KMS-11 (cell line): ENCODE data around the gene SYT17.

Source experiments
- H2AFZ ChIP-seq: fragments of 200-600 bp; sonication (generic); 2 replicates; pipeline ENCODE4 v1.6.1; 2016; ENCODE audit warnings: antibody characterized with exemption, mixed run types, low read depth
- H3K27ac ChIP-seq: fragments of 200-600 bp; sonication (generic); 2 replicates; pipeline ENCODE4 v1.6.1; 2016; ENCODE audit warnings: mild to moderate bottlenecking, mixed run types
- H3K27me3 ChIP-seq: fragments of 200-600 bp; sonication (generic); 2 replicates; pipeline ENCODE4 v1.6.1; 2017; ENCODE audit warnings: mild to moderate bottlenecking, low read depth, mixed run types, moderate library complexity; ENCODE audit not compliant: insufficient read depth
- H3K36me3 ChIP-seq: fragments of 200-600 bp; sonication (generic); 2 replicates; pipeline ENCODE4 v1.6.1; 2017; ENCODE audit warnings: mild to moderate bottlenecking, mixed run types; ENCODE audit not compliant: insufficient read depth
- H3K4me1 ChIP-seq: fragments of 200-600 bp; sonication (generic); 2 replicates; pipeline ENCODE4 v1.6.1; 2016; ENCODE audit warnings: mild to moderate bottlenecking, low read depth, mixed run types; ENCODE audit not compliant: poor library complexity, severe bottlenecking
- H3K4me2 ChIP-seq: fragments of 200-600 bp; sonication (generic); 2 replicates; pipeline ENCODE4 v1.7.0; 2016; ENCODE audit warnings: mild to moderate bottlenecking, mixed run types
- H3K4me3 ChIP-seq: fragments of 200-600 bp; sonication (generic); IDR thresholded peaks from 2 replicates; pipeline ENCODE4 v1.6.1; 2017; ENCODE audit warnings: low read depth, low read length, mixed read lengths; ENCODE audit not compliant: insufficient read depth
- H3K79me2 ChIP-seq: fragments of 200-600 bp; sonication (generic); 2 replicates; pipeline ENCODE4 v1.6.1; 2016; ENCODE audit warnings: low read depth, mixed run types; ENCODE audit not compliant: insufficient read depth
- H3K9ac ChIP-seq: fragments of 200-600 bp; sonication (generic); 2 replicates; pipeline ENCODE4 v1.6.1; 2016; ENCODE audit warnings: mild to moderate bottlenecking, mixed run types
- H4K20me1 ChIP-seq: fragments of 200-600 bp; sonication (generic); 2 replicates; pipeline ENCODE4 v1.6.1; 2016; ENCODE audit warnings: mild to moderate bottlenecking, mixed run types; ENCODE audit not compliant: insufficient read depth
- CTCF ChIP-seq: fragments of 200-600 bp; sonication (generic); conservative IDR thresholded peaks from 2 replicates; pipeline ENCODE4 v1.6.1; 2017; ENCODE audit warnings: low read depth, mild to moderate bottlenecking, antibody characterized with exemption, low read length, moderate library complexity, mixed read lengths

The SYT17 gene

GRCh38 chr16:19167710-19168370 is at the start of gene SYT17:
Gene SYT17 (plus strand): TSS chr16:19168240. CDS start chr16:19168647, 407 bp downstream.
- TF ChIP-seq CTCF: peak; percentile 54
- peak within 1 kb of the TSS; percentile 45; the same call in 1 of the 2 replicates for H3K4me2 ChIP-seq
- H4K20me1 ChIP-seq: no peaks in the 10 kb centered on the region
- H3K27ac ChIP-seq: no peak within 1 kb of the TSS
- peak within 1 kb of the TSS; percentile 59; the same call in 1 of the 2 replicates for H2AFZ ChIP-seq
- H3K9ac ChIP-seq: no peak within 1 kb of the TSS
- H3K27me3 ChIP-seq: no peaks in the 10 kb centered on the region
- no peak within 1 kb of the TSS for H3K4me3 ChIP-seq
- H3K4me1 ChIP-seq: no peaks in the 10 kb centered on the region
- H3K79me2 ChIP-seq: no peaks in the 10 kb centered on the region
- H3K36me3 ChIP-seq: no peaks in the 10 kb centered on the region

DNA sequence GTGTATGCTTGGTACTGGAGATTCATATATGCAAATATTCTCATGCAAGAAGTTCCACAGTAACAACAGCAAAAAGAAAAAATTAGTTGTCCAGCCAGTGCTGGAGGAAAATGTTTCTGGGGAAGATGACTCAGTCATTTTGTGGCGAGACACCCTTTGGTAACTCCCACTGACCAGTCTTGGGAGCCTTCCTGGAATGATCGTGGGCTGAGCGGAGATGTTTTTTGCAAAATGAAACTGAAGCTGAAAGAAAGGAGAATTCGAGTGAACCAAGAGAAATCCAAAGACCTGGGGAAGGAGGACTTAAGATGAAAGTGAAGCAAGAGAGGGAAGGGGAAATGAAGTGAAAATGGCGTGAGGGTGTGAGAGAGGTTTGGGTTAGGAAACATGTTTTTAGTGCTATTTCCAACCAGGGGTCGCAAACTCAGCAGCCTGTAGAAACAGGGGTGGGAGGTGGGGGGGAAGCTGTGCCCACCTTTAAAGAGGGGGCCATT is 49.1 kb upstream of the SYT17 start:
- H2AFZ ChIP-seq: no peak overlapping the region
- H4K20me1 ChIP-seq: no peaks in the 10 kb centered on the region
- H3K9ac ChIP-seq: no peak overlapping the region
- no peak overlapping the region for H3K27ac ChIP-seq
- no peaks in the 10 kb centered on the region for H3K27me3 ChIP-seq
- H3K4me3 ChIP-seq: no peak overlapping the region
- no peak overlapping the region for H3K4me2 ChIP-seq
- TF ChIP-seq CTCF: no peak
- no peaks in the 10 kb centered on the region for H3K36me3 ChIP-seq
- H3K79me2 ChIP-seq: no peaks in the 10 kb centered on the region
- H3K4me1 ChIP-seq: no peaks in the 10 kb centered on the region

- H3K27me3 ChIP-seq: no peaks in the 10 kb centered on the region
- no peaks in the 10 kb centered on the region for H3K4me1 ChIP-seq
- H2AFZ ChIP-seq: no peak overlapping the region
- no peak for TF ChIP-seq CTCF
- no peaks in the 10 kb centered on the region for H3K79me2 ChIP-seq
- H3K36me3 ChIP-seq: no peaks in the 10 kb centered on the region
- no peak overlapping the region for H3K4me3 ChIP-seq
- H3K9ac ChIP-seq: no peak overlapping the region
- no peak overlapping the region for H3K27ac ChIP-seq
- no peak overlapping the region for H3K4me2 ChIP-seq
- no peaks in the 10 kb centered on the region for H4K20me1 ChIP-seq
Observed at GRCh38 chr16:19119564-19119963, 48.5 kb upstream of the SYT17 start.

- Histone ChIP-seq H3K27me3 (no peaks in the 10 kb centered on the region), H4K20me1 (no peaks in the 10 kb centered on the region), H3K4me3 (no peak overlapping the region), H3K4me1 (no peaks in the 10 kb centered on the region), H3K36me3 (no peaks in the 10 kb centered on the region), H3K4me2 (no peak overlapping the region), H3K79me2 (no peaks in the 10 kb centered on the region), H3K27ac (no peak overlapping the region), H3K9ac (no peak overlapping the region), H2AFZ (no peak overlapping the region)
- TF ChIP-seq CTCF: no peak
Observed at GRCh38 chr16:19123535-19124178, 44.4 kb upstream of the SYT17 start.
